Kidney epithelial cell (primary cell): ENCODE results near the gene ZNF335. TPM values are rescaled to one million over a fixed set of nuclear protein-coding genes. Genes with fewer than 3 reads are reported as not detected.
"Not testable (repeated sequence)": the region's sequence is repeated elsewhere in the genome, so short reads cannot be mapped to it uniquely, and the experiment has no call there.

Experiments used
- DNase-seq: peaks from one replicate; pipeline ENCODE4 v3.0.0-alpha.2; 2010; ENCODE audit warnings: low read depth
- H3K27me3 ChIP-seq: 2 replicates; pipeline ENCODE4 v1.6.0; 2011; ENCODE audit warnings: low read length; ENCODE audit not compliant: control insufficient read depth, insufficient read depth
- H3K36me3 ChIP-seq: 2 replicates; pipeline ENCODE4 v1.5.1; 2011; ENCODE audit warnings: low read length; ENCODE audit not compliant: control insufficient read depth, insufficient read depth
- H3K4me3 ChIP-seq: 2 replicates; pipeline ENCODE4 v1.5.1; 2011; ENCODE audit warnings: low read depth, mild to moderate bottlenecking, control low read depth, low read length
- total RNA-seq: library from RNA; depleted of rRNA; stranded (reverse); fragments of >200 nt; gene quantifications from 2 replicates; pipeline ENCODE4 v1.2.3, GENCODE V29; 2015
- TF ChIP-seq, protein P1 (sequence below): IDR thresholded peaks from 2 replicates; pipeline ENCODE4 v1.5.1; 2011; ENCODE audit warnings: mild to moderate bottlenecking, moderate library complexity, low read length, control low read depth, inconsistent platforms; ENCODE audit not compliant: insufficient read depth, poor library complexity, severe bottlenecking

ZNF335 gene
- total RNA-seq, 1 donor from 2014 or later: 20.3 TPM

DNA sequence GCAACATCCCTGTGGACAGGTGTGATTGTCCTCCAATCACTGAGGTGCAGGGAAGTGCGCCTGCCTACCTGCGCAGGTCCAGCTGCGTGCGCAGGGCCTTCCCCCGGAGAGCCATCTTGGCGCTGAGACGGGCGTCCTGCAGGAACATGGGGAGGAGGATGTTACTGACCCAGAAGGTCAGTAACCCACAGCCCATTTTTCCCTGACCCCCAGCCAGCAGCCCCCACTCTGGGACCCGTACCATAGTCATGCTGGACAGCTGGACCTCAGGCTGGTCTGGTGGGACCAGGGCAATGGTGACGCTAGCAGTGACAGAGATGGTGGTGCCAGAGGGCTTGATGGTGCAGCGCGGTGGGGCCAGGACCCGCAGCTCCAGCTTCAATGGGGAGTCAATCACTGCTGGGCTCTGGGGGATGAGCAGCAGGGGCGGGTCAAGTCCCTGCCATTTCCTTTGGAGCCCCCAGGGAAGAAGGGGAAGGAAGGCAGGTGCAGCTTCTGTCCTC, 69.8 kb downstream of the ZNF335 start:
- no peak for DNase-seq
- Histone ChIP-seq H3K27me3 (no peaks in the 10 kb centered on the region), H3K4me3 (no peak overlapping the region), H3K36me3 (no peaks in the 10 kb centered on the region)
- TF ChIP-seq, protein P1, sequence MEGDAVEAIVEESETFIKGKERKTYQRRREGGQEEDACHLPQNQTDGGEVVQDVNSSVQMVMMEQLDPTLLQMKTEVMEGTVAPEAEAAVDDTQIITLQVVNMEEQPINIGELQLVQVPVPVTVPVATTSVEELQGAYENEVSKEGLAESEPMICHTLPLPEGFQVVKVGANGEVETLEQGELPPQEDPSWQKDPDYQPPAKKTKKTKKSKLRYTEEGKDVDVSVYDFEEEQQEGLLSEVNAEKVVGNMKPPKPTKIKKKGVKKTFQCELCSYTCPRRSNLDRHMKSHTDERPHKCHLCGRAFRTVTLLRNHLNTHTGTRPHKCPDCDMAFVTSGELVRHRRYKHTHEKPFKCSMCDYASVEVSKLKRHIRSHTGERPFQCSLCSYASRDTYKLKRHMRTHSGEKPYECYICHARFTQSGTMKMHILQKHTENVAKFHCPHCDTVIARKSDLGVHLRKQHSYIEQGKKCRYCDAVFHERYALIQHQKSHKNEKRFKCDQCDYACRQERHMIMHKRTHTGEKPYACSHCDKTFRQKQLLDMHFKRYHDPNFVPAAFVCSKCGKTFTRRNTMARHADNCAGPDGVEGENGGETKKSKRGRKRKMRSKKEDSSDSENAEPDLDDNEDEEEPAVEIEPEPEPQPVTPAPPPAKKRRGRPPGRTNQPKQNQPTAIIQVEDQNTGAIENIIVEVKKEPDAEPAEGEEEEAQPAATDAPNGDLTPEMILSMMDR: no peak

DNA sequence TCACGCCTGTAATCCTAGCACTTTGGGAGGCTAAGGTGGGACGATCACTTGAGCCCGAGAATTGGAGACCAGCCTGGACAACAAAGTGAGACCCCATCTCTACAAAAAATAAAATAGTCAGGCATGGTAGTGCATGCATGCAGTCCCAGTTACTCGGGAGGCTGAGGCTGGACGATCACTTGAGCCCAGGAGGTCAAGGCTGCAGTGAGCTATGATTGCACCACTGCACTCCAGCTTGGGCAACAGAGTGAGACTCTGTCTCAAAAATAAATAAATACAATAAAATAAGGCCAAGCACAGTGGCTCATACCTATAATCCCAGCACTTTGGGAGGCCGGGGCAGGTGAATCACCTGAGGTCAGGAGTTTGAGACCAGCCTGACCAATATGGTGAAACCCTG, 70.7 kb downstream of the ZNF335 start:
- DNase-seq, H3K27me3 ChIP-seq, H3K36me3 ChIP-seq, H3K4me3 ChIP-seq: not testable (repeated sequence)

DNA sequence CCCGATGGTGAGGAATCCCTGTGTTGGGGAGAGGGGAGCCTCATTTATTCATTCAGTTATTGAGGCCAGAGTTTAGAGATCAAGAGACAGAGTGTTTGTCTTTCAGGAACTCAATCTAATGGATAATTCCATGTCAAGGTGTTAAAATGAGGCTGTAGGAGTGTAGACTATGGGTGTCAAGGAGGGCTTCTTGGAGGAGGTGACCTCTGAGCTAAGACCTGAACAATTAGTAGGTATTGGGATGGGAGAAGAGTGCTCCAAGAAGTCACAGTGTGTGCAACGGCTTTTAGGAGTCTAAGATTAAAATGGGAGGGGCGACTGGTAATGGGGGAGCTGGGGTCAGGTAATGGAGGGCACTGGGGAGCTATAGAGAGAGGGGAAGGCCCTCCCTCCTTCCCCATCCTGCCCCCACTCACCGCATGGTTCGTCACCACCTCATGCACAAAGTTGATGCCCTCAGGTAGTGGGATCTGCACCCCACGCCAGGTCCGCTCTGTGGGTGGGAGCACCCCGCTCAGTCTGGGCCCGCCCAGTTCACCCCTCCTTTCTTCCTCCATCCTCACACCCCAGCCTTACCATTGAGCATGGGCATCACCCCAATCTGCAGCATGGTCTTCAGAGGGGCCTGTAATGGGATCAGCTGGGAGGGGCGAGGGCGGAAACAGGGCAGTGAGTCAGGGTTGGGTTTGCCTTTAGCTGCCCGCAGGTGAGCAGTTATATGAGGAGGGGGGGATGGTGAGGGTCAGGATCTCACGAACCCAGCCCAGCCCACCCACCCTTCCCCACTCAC, 72.8 kb downstream of the ZNF335 start:
- no peak for DNase-seq
- Histone ChIP-seq H3K4me3 (no peak overlapping the region), H3K36me3 (peaks cover 1% of the 10 kb centered on the region), H3K27me3 (no peaks in the 10 kb centered on the region)
- TF ChIP-seq, protein P1: no peak

Other genes starting within 250 kb of the ZNF335 start
- not detected in 2 replicates for gene SPINT4, start 249.9 kb downstream of the ZNF335 start, total RNA-seq
- gene WFDC3, start 180.3 kb downstream of the ZNF335 start, total RNA-seq: not detected in 2 replicates
- gene DNTTIP1, start 180.2 kb downstream of the ZNF335 start, total RNA-seq: 46.7 and 48.2 TPM in 2 replicates
- 25.9 and 31.3 TPM in 2 replicates for gene UBE2C, start 159.6 kb downstream of the ZNF335 start, total RNA-seq
- gene TNNC2, start 144.9 kb downstream of the ZNF335 start, total RNA-seq: not detected in 2 replicates
- 24.7 and 28.4 TPM in 2 replicates for gene SNX21, start 138.4 kb downstream of the ZNF335 start, total RNA-seq
- gene ACOT8, start 114.8 kb downstream of the ZNF335 start, total RNA-seq: 35.3 and 38.7 TPM in 2 replicates
- 3.8 and 4.7 TPM in 2 replicates for gene ZSWIM3, start 114.6 kb downstream of the ZNF335 start, total RNA-seq
- gene ZSWIM1, start 91.0 kb downstream of the ZNF335 start, total RNA-seq: 12.7 and 16.2 TPM in 2 replicates
- 0.21 and 0.25 TPM in 2 replicates for gene SPATA25, start 84.6 kb downstream of the ZNF335 start, total RNA-seq
- 7.9 and 9.0 TPM in 2 replicates for gene NEURL2, start 81.0 kb downstream of the ZNF335 start, total RNA-seq
- gene CTSA, start 80.9 kb downstream of the ZNF335 start, total RNA-seq: 136 and 192 TPM in 2 replicates
- gene PLTP, start 60.0 kb downstream of the ZNF335 start, total RNA-seq: 55.8 and 71.1 TPM in 2 replicates
- 22.4 and 29.2 TPM in 2 replicates for gene PCIF1, start 37.5 kb downstream of the ZNF335 start, total RNA-seq
- gene MMP9, start 36.7 kb upstream of the ZNF335 start, total RNA-seq: 33.8 and 39.5 TPM in 2 replicates
- 1.3 TPM in 1 of 2 replicates, not detected in the other for gene SLC12A5, start 57.0 kb upstream of the ZNF335 start, total RNA-seq
- gene NCOA5, start 117.8 kb upstream of the ZNF335 start, total RNA-seq: 30.5 and 31.4 TPM in 2 replicates
- 57.6 and 58.3 TPM in 2 replicates for gene CD40, start 146.1 kb upstream of the ZNF335 start, total RNA-seq